B cell (primary cell): ENCODE measurements around the gene SEPTIN7. TPM values are rescaled to one million over a fixed set of nuclear protein-coding genes. Genes with fewer than 3 reads are reported as not detected.

ENCODE experiments used
- ATAC-seq: fragments of 200-7000 bp; cut with Tn5 transposase; one replicate; pipeline ENCODE4 v1.10.0; 2021; ENCODE audit warnings: low read depth, mild to moderate bottlenecking, moderate number of reproducible peaks, moderate library complexity
- CTCF ChIA-PET: fragments of 350-600 bp; sonication (Branson Sonifier 250); formaldehyde crosslinking; loops from one replicate; lab custom pipeline; 2021; ENCODE audit warnings: antibody characterized with exemption, inconsistent platforms; lab: Charles Lee
- POLR2A ChIA-PET: fragments of 350-600 bp; sonication (Branson Sonifier 250); formaldehyde crosslinking; loops from one replicate; lab custom pipeline; 2021; ENCODE audit warnings: antibody characterized with exemption; lab: Charles Lee
- DNase-seq: peaks from one replicate; pipeline ENCODE4 v3.0.0; 2013
- H2AFZ ChIP-seq: 2 replicates; pipeline ENCODE4 v1.6.1; 2012; ENCODE audit warnings: mild to moderate bottlenecking, low read depth, low read length; ENCODE audit not compliant: insufficient read depth, poor library complexity, severe bottlenecking
- H3K27ac ChIP-seq, 2 donors: 1 replicate in 1 of 2; 2 replicates in 1 of 2; pipeline ENCODE4 v1.5.1; 2012 to 2013; ENCODE audit warnings: low read length in 2 of 2, mild to moderate bottlenecking in 2 of 2, moderate library complexity in 1 of 2
- H3K27me3 ChIP-seq, 4 experiments: fragments of 200-600 bp in 1 of 4; sonication (generic) in 1 of 4; replicated peaks in 1 of 4; 1 replicate in 2 of 4; 2 replicates in 2 of 4; pipeline versions ENCODE4 v1.6.1 to v1.7.0; 2013 to 2016; ENCODE audit warnings: low read length in 3 of 4, mild to moderate bottlenecking in 2 of 4, mixed read lengths in 1 of 4, moderate library complexity in 1 of 4; ENCODE audit not compliant: insufficient read depth in 4 of 4, control insufficient read depth in 3 of 4; ENCODE audit errors: control extremely low read depth in 1 of 4
- H3K36me3 ChIP-seq, 2 experiments: replicated peaks in 1 of 2; 1 replicate in 1 of 2; 2 replicates in 1 of 2; pipeline versions ENCODE4 v1.6.1 to v1.7.1; 2013; ENCODE audit warnings: low read length in 1 of 2; ENCODE audit not compliant: insufficient read depth in 2 of 2, control insufficient read depth in 1 of 2; ENCODE audit errors: control extremely low read depth in 1 of 2, extremely low read depth in 1 of 2
- H3K4me1 ChIP-seq, 2 donors: fragments of 200-600 bp in 1 of 2; sonication (generic) in 1 of 2; 1 replicate in 1 of 2; 2 replicates in 1 of 2; pipeline versions ENCODE4 v1.5.1 to v1.6.1; 2013 to 2017; ENCODE audit warnings: low read length in 2 of 2; ENCODE audit not compliant: control insufficient read depth in 2 of 2, insufficient read depth in 2 of 2
- H3K4me2 ChIP-seq: replicated peaks from 2 replicates; pipeline ENCODE3; 2012; ENCODE audit warnings: mild to moderate bottlenecking, low read depth, low read length; ENCODE audit not compliant: poor library complexity, severe bottlenecking
- H3K4me3 ChIP-seq, 5 experiments: fragments of 200-600 bp in 1 of 5; sonication (generic) in 1 of 5; 1 replicate in 3 of 5; 2 replicates in 2 of 5; pipeline versions ENCODE4 v1.5.1 to v1.7.0; 2011 to 2016; ENCODE audit warnings: low read length in 4 of 5, mild to moderate bottlenecking in 4 of 5, low read depth in 2 of 5, control low read depth in 1 of 5, moderate library complexity in 1 of 5; ENCODE audit not compliant: insufficient read depth in 1 of 5; ENCODE audit errors: control extremely low read depth in 1 of 5, extremely low read depth in 1 of 5
- H3K79me2 ChIP-seq: fragments of 200-600 bp; sonication (generic); one replicate; pipeline ENCODE4 v1.6.0; 2016; ENCODE audit warnings: low read length; ENCODE audit not compliant: control insufficient read depth, insufficient read depth
- H3K9ac ChIP-seq: fragments of 200-600 bp; sonication (generic); 2 replicates; pipeline ENCODE4 v1.6.1; 2017; ENCODE audit warnings: mild to moderate bottlenecking, low read length, moderate library complexity
- H3K9me3 ChIP-seq, 3 donors: one replicate each; pipeline versions ENCODE4 v1.6.1 to v1.7.1; 2013; ENCODE audit warnings: low read length in 2 of 3; ENCODE audit not compliant: control insufficient read depth in 2 of 3, insufficient read depth in 1 of 3; ENCODE audit errors: control extremely low read depth in 1 of 3
- H4K20me1 ChIP-seq: 2 replicates; pipeline ENCODE4 v1.6.0; 2012; ENCODE audit warnings: mild to moderate bottlenecking, low read length; ENCODE audit not compliant: insufficient read depth, control insufficient read depth, poor library complexity, severe bottlenecking
- H3K27ac Mint-ChIP-seq: one replicate; pipeline ENCODE4 v1.8.0; 2021; ENCODE audit warnings: mixed read lengths
- H3K27me3 Mint-ChIP-seq: one replicate; pipeline ENCODE4 v1.8.0; 2021; ENCODE audit warnings: mixed read lengths
- H3K4me1 Mint-ChIP-seq: one replicate; pipeline ENCODE4 v1.8.0; 2021; ENCODE audit warnings: mixed read lengths
- H3K4me3 Mint-ChIP-seq: one replicate; pipeline ENCODE4 v1.8.0; 2021; ENCODE audit warnings: mixed read lengths
- H3K9me3 Mint-ChIP-seq: one replicate; pipeline ENCODE4 v1.8.0; 2022; ENCODE audit warnings: mixed read lengths; ENCODE audit not compliant: insufficient read depth
- CTCF ChIP-seq: fragments of 200-600 bp; IDR thresholded peaks from one replicate; pipeline ENCODE4 v1.8.0; 2022; ENCODE audit warnings: antibody characterized with exemption, mild to moderate bottlenecking
- EZH2 ChIP-seq: IDR thresholded peaks from 2 replicates; pipeline ENCODE4 v1.6.1; 2012; ENCODE audit warnings: borderline replicate concordance, low read depth, mild to moderate bottlenecking, moderate library complexity, low read length; ENCODE audit not compliant: insufficient read depth, poor library complexity, severe bottlenecking
- WGBS: methylation state at CpG from one replicate; pipeline ENCODE4 v1.1.5; 2013; ENCODE audit warnings: missing lambda C conversion rate; ENCODE audit not compliant: insufficient coverage; 5-methylcytosine and 5-hydroxymethylcytosine counted together
- intact Hi-C: fragments of 100-400 bp; cut with micrococcal nuclease; formaldehyde crosslinking; loops from one replicate; pipeline ENCODE4 v1.10.0; 2022
- polyA plus RNA-seq: library from polyadenylated mRNA; depleted of rRNA; stranded (reverse); fragments of >200 nt; gene quantifications from 2 replicates; pipeline ENCODE4 v1.2.3, GENCODE V29; 2012
- total RNA-seq, 2 donors: library from RNA; stranded (reverse); fragments of 120-200 nt in 1 of 2; gene quantifications; 1 replicate in 1 of 2; 2 replicates in 1 of 2; pipeline versions ENCODE4 v1.2.3 to v1.2.4, GENCODE V29; 2013 to 2022

SEPTIN7 gene
- total and polyA plus RNA-seq, 2 donors (not counting 1 experiment from before 2014, with no cell fraction given) = 70.0 to 315 TPM

GRCh38 chr7:35757574-35757973, 43.3 kb upstream of the SEPTIN7 start:
- ChIA-PET CTCF (no interaction called here), POLR2A (interaction anchor here (0.6 to 1.0 kb wide), 2 partner anchors 28 to 594 kb away, joined by 3 to 6 read pairs; no protein-coding TSS in a partner anchor)
- TF ChIP-seq CTCF (no peak), EZH2 (no peak)
- Histone ChIP-seq H3K4me3 (no peak overlapping the region), H3K36me3 (no peaks in the 10 kb centered on the region), H3K27me3 (no peaks in the 10 kb centered on the region), H3K4me2 (no peak overlapping the region), H3K9me3 (no peaks in the 10 kb centered on the region), H2AFZ (no peak overlapping the region), H3K9ac (no peak overlapping the region), H4K20me1 (no peaks in the 10 kb centered on the region), H3K27ac (no peak overlapping the region), H3K4me1 (peaks cover 0 to 3% of the 10 kb centered on the region in 2 donors), H3K79me2 (no peaks in the 10 kb centered on the region)
- H3K4me3 Mint-ChIP-seq = no peak overlapping the region
- peaks cover 7% of the 10 kb centered on the region for H3K4me1 Mint-ChIP-seq
- H3K27me3 Mint-ChIP-seq = no peaks in the 10 kb centered on the region
- no peak overlapping the region for H3K27ac Mint-ChIP-seq
- H3K9me3 Mint-ChIP-seq = no peaks in the 10 kb centered on the region
- WGBS = no CpG with 5 or more reads among the region's 3 CpGs
- ATAC-seq (no peak), DNase-seq (no peak)
- intact Hi-C loops = loop anchor here (5.0 kb wide), 1 partner anchor 40 kb away; no protein-coding TSS in a partner anchor

- H3K27ac ChIP-seq = no peak overlapping the region
- no peak overlapping the region for H3K27ac Mint-ChIP-seq
- H3K4me1 ChIP-seq = peaks cover 0 to 3% of the 10 kb centered on the region in 2 donors
- no peak overlapping the region for H3K4me3 Mint-ChIP-seq
- H3K9ac ChIP-seq = no peak overlapping the region
- no CpG with 5 or more reads among the region's 2 CpGs for WGBS
- no peaks in the 10 kb centered on the region for H3K27me3 Mint-ChIP-seq
- H2AFZ ChIP-seq = no peak overlapping the region
- no peaks in the 10 kb centered on the region for H4K20me1 ChIP-seq
- no peak overlapping the region for H3K4me3 ChIP-seq
- H3K4me1 Mint-ChIP-seq = peaks cover 7% of the 10 kb centered on the region
- H3K4me2 ChIP-seq = no peak overlapping the region
- intact Hi-C loops = loop anchor here (5.0 kb wide), 1 partner anchor 41 kb away; no protein-coding TSS in a partner anchor
- no peaks in the 10 kb centered on the region for H3K9me3 Mint-ChIP-seq
- H3K79me2 ChIP-seq = no peaks in the 10 kb centered on the region
- ATAC-seq = no peak
- no peaks in the 10 kb centered on the region for H3K9me3 ChIP-seq
- H3K27me3 ChIP-seq = no peaks in the 10 kb centered on the region
- ChIA-PET POLR2A (interaction anchor here (1.0 kb wide), 1 partner anchor 29 kb away, joined by 3 read pairs; no protein-coding TSS in a partner anchor), CTCF (no interaction called here)
- no peaks in the 10 kb centered on the region for H3K36me3 ChIP-seq
- TF ChIP-seq EZH2 (no peak), CTCF (no peak)
- peak; percentile 30 for DNase-seq
These were observed 42.4 kb upstream of the SEPTIN7 start for GRCh38 chr7:35758421-35758820.
